Measurements from ENCODE around the gene STK25.
"Not testable (repeated sequence)": the region's sequence is repeated elsewhere in the genome, so short reads cannot be mapped to it uniquely, and the experiment has no call there.

Gene STK25

GRCh38 chr2:241461693-241462677, 46.4 kb downstream of the STK25 start:
- DNase-seq: no peak

DNA sequence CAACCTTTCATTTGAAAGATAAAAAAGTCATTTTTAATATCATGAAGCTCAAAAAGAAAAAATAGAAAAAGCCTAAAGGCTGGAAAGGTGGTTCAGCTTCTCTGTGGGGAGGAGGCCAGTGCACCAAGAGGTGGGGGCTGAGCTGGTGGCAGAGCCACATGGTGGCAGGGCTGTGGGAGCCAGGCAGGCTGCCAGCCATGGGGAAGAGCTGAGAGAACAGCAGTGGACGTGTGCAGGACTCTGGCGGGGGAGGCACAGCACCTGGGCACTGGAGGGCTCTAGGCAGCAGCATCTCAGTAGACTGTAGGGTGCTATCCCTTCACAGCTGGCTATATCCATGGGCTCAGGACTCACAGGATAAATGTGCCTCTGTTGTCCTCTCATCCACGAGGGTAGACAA, 47.8 kb downstream of the STK25 start:
- DNase-seq: no peak

- no peak for DNase-seq
Observed at GRCh38 chr2:241459520-241459919, 48.9 kb downstream of the STK25 start.

DNA sequence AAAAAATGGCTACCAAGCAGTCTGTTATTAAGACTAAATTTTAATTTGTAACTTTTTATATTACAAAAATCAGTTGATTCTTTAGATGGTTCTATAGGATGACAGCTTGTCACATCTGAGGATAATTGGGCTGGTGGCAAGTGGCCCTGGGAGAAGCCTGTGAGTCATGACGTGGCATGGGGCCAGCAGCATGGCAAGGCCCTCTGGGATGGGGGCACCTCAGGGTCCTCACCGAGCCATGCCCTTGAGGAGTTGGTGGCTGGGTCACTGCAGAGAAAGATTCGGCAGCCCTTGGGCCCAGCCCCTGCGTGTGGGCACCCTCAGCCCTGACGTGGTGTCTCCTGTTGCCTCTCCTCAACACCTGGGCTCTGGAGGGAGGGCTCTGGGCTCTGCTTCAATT, 49.7 kb downstream of the STK25 start:
- no peak for DNase-seq

DNA sequence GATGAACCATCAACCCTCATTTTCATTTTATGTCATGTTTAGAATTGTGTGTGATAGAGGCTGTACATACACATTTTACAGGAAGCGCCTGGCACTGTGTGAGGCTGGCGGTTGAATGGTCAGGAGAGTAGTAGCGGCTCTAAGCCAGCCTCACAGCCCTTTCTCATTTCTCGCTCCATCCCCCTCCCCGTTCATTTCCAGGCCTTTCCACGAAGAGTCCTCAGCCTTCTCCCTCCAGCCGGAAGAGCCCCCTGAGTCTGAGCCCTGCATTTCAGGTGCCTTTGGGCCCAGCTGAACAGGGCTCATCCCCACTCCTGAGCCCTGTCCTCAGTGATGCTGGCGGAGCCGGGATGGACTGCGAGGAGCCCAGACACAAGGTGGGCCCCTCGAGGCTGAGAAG, 51.8 kb downstream of the STK25 start:
- DNase-seq: no peak

DNA sequence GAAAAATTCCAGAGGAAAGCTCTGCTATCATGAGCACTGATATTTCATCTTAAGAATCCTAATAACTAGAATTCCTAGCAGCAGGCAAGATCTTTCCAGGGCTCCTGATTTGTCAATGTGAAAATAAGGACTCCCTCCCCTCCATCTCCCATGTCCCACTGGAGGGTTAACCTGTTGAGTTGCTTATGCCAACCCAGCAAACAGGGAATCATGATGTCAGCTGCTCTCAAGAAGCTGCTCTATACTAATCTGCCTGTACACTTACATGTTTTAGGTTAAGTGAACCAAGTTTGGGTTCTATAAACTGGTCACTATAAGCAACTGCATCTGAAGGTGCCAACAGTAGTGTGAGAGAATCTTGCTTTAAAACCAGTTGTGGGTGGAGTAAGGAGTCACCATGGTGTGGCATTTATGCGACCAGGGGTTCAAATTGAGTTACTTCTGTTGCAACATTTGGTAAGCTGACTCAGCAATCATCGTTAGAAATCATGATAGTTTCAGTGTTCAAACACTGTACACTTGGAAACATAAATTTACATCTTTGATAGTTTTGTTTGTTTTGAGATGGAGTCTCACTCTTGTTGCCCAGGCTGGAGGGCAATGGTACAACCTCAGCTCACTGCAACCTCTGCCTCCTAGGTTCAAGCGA, 53.4 kb downstream of the STK25 start:
- DNase-seq: no peak

GRCh38 chr2:241453919-241454318, 54.5 kb downstream of the STK25 start:
- DNase-seq: not testable (repeated sequence)

GRCh38 chr2:241451840-241452506, 56.4 kb downstream of the STK25 start:
- DNase-seq: no peak

DNA sequence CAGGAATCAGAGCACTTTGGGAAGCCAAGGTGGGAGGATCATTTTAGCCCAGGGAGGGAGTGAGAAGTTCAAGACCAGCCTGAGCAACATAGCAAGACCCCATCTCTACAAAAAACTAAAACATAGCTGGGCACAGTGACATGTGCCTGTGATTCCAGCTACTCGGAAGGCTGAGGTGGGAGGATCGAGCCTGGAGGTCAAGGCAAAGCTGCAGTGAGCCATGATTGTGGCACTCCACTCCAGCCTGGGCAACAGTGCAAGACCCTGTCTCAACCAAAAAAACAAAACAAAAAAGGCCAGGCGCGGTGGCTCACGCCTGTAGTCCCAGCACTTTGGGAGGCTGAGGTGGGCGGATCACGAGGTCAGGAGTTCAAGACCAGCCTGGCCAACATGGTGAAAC, 58.3 kb downstream of the STK25 start:
- not testable (repeated sequence) for DNase-seq

DNA sequence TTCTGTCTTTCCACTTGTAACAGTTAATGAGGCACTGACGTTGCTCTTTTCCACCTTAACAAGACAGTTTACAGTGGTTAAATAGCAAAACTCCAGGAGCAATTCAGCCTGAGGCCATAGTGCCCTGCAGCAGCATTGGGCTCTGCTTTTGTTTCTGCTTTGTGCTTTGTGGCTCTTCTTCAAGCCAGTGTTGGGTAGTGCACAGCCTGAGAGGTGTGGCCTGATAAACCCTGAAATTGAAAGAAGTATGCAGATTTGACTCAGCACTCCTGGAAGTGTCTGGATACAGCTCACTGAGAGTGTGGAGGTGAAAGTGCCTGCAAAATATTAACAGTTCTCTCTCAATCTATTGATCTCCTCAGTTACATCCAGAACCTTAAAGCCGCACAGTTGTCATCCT, 63.0 kb downstream of the STK25 start:
- no peak for DNase-seq

DNA sequence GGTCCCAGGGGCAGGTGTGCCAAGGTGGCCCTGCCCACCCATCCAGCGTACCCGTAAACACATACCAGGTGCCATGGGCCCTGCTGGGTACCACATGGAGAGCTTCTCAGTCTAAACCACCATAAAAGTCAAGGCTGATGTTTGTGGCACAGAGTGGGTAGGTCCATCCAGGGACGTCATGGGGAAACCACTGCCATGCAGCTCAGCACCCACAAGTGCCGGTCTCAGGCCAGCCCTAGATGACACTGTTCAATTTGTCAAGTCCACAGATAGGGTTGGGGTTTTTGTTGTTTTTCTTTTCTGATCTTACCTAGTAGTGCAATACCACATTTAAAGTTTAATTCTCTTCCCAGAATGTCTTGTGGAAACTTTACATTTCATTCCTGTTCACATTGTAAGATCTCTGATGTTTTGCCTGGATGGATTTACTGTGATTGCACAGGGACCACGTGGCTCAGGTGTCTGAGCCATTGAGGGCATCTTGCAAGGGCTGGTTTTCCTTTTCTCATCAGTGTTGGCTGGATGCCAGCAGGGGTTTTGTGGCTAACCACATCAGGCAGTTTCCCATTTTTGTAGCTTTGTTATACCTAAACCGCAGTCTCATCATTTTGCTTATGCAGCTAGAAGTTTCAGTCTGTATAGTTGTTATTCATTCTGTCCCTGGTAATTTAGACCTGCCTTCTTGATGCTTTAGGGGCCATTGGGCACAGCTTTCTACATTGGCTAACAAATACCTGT, 64.7 kb downstream of the STK25 start:
- DNase-seq: no peak

All from COR-L47 (cell line).